Tibial nerve (tissue), 4 donors: ENCODE results near the gene RBP7.

Source experiments
- CTCF ChIP-seq, 5 experiments: fragments of 200-600 bp in 3 of 5; fragments of 450-650 bp in 2 of 5; sonication (generic) in 3 of 5; IDR thresholded peaks; one replicate each; pipeline ENCODE4 v1.5.1; 2016 to 2019; ENCODE audit warnings: antibody characterized with exemption in 5 of 5, mild to moderate bottlenecking in 3 of 5, moderate library complexity in 2 of 5
- EP300 ChIP-seq, 2 donors: sonication (generic); formaldehyde crosslinking; IDR thresholded peaks; one replicate each; pipeline ENCODE4 v1.6.1; 2017; ENCODE audit warnings: antibody characterized with exemption in 2 of 2, mild to moderate bottlenecking in 1 of 2
- POLR2A ChIP-seq, 2 donors: fragments of 450-650 bp; IDR thresholded peaks; one replicate each; pipeline ENCODE4 v1.6.1; 2017; ENCODE audit warnings: antibody characterized with exemption in 2 of 2, mild to moderate bottlenecking in 2 of 2, moderate library complexity in 2 of 2

DNA sequence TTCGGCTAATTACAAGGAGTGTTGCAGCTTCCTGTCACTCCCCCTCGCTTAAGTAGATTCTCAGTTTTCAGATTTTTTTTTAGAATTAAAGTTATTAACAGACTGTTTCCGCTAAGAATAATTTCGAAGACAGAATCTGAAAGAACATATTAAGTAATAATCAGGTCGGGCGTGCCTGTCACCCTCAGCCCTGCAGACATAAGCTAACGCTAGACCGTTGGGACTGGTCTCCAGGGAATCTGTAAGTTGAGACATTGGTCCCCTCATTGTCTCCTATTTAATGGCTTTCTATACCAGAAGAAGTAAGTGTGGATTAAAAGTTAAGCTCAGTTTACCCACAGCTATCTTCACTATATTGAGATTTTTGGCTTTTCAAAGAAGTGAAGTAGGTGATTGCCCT lies 39.3 kb upstream of the RBP7 start:
- no peak for TF ChIP-seq CTCF (IDR thresholded peaks at IDR 0.05)
- TF ChIP-seq POLR2A (IDR thresholded peaks at IDR 0.05), result no peak
- TF ChIP-seq EP300 (IDR thresholded peaks at IDR 0.05), result no peak
